HG03378 (cell line): ENCODE data around the gene ASPDH.

Experiments
- ATAC-seq: cut with Tn5 transposase; IDR thresholded peaks from one replicate; pipeline ENCODE4 v1.9.1; 2021; ENCODE audit warnings: mild to moderate bottlenecking, moderate library complexity; ENCODE audit not compliant: unreplicated experiment

The ASPDH gene

DNA sequence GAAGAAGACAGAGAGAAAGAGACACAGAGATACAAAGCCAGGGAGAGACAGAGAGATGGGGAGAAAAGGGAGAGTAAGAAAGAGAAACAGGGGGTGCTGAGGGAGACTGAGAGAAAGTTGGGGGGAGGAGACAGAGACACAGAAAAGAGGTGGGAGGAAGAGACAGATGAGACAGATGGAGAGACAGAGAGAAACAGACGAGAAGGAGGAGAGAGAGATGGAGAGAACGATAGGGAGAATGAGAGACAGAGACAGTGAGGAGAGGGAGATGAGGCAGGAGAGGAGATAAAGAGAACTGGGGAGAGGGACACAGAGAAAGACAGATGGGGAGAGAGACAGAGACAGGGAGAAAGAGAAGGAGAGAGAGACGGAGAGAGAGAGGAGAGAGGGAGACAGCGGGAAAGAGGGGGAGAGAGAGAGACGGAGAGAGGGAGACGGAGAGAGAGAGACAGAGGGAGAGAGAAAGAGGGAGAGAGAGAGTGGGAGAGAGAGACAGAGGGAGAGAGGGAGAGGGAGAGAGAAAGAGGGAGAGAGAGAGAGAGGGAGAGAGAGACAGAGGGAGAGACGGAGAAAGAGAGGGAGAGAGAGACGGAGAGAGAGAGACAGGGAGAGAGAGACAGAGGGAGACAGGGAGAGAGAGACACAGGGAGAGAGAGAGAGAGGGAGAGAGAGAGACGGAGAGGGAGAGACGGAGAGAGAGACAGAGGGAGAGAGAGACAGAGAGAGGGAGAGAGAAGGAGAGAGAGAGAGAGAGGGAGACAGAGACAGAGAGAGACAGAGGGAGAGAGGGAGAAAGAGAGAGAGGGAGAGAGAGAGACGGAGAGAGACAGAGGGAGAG, 15.3 kb downstream of the ASPDH start:
- no peak for ATAC-seq

DNA sequence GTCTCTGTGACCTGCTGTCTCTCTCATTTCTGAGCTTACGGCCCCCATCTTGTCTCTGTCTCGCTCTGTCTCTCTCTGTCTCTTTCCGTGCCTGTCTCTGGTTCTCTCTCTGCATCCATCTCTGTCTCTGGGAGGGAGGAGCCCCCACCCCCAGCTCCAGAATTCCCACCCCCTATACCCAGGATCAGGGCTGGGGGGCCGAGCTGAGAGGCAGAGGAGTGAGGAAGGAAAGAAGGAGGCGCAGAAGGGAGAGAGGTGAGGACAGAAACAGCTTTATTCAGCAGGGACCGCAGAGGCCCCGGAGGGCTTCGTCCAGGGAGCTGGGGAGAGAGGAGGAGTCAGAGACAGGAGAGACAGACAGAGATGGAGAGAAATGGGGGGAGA, 16.7 kb downstream of the ASPDH start:
- no peak for ATAC-seq

DNA sequence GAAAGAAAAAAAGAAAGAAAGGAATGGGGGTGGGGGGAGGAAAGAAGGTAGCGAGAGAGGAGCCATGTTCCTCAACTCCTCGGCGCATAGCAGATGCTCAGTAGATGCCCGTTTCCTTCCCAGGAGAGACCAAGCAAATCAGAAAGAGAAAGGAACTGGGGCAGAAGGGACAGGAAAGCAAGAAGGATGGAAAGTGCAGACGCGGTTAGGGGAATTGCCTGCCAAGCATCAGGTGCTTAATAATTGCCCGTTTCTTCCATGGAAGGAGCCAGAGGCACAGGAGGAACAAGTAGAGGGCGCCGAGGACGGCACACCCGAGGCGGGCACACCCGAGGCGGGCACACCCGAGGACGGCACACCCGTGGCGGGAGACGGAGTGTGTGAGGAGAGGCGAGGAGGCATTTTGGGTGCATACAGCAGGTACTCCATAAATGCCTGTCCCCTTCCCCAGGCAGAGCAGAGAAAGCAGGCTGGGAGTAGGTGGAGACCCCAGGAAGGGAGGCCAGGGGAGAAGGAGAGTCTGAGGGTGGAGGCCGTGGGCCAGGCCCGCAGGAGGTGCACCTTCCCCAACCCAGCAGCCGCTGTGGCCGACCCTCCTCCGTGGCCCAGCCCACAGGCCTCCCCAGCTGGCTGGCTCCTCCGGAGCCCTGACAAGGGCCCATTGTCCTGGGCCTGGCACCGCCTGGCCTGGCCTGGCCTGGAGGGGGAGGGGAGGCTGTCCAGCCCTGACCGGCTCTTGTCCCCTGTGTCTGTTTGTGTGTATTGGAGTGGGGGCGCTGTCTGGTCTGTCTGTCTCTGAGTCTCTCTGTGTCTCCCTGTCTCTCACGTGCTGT, 17.3 kb downstream of the ASPDH start:
- ATAC-seq, result no peak

DNA sequence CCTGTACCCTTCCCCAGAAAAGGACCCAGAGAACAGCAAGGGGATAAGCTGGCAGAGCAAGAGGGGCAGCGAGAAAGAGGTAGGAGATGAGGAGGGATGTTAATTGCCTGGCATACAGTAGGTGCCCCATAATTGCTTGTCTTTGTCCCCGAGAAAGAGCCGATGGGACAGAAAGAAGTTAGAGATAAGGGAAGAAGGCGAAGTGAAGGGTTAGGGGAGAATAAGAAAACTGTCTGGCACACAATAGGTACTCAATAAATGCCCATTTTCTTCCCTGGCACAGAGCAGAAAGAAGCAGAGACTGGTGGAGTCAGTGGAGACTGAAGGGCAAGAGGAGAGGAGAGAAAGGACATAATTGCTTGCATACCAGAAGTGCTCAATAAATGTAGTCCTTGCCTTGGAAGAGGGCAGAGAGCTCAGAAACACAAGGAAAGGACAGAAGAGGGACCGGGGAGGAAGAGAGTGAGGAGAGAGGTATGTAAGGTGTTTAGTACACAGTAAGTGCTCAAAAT, 18.6 kb downstream of the ASPDH start:
- ATAC-seq, result no peak

DNA sequence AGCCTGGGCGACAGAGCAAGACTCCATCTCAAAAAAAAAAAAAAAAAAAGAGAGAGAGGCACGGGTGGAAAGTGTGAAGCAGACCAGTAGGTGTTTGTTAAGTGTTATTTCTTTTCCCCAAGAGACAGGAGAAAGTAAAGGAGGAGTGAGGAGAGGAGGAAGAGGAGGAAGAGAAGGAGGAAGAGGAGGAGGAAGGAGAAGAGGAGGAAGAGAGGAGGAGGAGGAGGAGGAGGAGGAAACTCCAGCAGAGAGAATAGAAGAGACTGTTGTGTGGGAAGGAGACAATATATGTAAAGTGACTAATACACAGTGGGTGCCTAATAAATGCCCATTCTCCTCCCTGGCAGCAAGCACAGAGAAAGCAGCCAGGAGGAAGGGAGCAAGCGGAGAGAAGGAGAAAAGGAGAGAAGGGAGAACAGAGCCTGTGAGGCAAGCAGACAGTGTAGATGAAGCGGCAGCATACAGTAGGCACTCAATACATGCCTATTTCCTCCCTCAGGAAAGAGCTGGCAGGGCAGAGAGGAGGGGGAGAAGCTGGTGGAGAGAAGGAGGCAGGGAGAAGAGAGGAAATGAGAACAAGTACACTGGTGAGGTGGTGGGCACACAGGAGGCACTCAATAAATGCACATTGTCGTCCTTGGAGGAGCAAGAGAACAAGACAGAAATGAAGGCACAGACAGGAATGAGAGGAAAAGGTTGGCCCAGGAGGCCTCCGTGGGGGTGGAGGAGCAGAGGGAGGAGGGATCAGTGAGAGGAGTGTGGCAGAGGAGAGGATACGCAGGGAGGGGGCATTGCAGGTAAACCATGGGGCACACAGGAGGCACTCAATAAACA, 19.3 kb downstream of the ASPDH start:
- ATAC-seq, result no peak

DNA sequence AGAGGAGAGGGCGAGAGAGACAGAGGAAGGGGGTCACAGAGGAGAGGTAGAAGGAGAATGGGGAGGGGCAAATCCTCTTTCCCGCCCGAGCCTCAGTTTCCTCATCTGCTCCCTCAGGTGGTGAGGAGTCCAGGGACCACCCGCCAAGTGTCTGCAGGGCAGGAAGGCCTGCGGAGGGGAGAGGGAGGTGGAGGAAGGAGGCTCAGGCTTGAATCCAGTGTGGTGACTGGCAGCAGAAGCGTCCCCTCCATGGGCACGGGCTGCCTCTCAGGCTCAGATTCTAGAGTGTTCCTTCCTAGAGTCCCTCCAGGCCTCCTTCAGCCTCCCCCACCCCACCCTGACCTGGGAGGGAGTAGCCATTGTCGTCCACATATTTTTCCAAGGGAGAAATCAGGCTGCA, 20.5 kb downstream of the ASPDH start:
- ATAC-seq, result no peak

DNA sequence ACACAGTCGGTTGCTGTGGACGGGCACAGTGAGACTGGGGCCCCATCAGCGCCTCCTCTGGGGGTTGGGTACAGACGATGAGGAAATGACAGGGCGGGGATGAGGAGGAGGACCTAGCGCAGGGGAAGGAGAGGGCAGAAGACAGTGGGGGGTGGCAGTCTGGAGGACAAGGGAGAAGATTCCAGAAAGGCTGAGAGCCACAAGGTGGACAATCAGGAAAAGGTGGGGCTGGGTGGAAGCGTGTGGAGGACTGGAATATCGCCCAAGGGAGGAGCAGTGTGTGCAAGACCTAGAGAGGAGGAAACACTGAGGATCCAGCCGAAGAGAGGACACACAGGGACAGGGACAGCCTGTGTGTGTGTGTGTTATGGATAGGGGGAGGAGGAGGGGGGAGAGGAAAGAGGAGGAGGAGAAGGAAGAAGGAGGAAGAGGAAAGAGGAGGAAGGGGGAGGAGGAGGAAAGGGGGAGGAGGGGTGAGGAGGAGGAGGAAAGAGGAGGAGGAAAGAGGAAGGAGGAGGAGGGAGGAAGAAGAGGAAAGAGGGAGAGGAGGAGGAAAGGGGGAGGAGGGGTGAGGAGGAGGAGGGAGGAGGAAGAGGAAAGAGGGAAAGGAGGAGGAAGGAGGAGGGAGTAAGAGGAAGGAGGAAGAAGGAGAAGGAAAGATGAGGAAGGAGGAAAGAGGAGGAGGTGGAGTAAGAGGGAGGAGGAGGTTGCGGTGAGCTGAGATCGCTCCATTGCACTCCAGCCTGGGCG, 21.2 kb downstream of the ASPDH start:
- ATAC-seq, result no peak

DNA sequence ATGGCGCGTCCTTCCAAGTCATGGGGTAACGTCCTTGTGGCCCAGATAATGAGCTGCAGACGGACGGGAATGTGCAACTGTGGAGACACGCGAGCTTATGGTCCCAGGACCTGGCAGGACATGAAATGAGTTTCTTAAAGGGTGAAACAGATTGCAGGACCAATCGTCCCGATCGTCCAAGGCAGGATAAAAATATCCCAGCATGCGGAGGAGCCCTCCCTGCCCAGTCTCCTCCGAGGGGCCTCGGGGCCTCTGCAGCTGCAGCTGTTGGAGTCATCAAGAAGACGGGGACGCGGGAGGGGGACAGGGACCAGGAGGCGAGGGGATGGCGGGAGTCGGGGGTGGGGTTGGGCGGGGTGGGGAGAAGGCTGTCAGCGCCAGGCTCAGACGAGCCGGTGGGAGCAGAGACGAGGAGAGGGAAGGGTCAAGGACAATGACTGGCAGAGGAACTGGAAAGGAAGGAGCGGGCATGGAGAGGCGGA, 22.7 kb downstream of the ASPDH start:
- ATAC-seq, result no peak

DNA sequence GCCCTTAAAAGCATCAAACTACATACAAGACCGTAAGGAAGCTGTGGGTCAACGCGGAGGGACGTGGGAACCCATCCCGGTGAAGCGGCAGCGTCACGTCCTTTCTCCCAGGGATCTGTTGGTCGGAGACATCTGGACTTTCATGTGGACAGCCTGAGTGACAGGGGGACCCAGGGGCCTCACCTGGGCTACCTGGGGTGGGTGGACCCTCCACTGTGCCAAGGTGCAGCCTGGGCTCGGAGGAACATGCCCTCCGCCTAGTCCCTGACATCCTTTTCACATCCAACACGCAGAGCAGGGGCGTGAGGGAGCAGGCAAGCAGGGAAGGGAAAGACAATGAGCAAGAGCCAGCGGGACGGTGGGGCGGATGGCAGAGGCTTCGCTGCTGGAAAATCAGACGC, 23.3 kb downstream of the ASPDH start:
- no peak for ATAC-seq

DNA sequence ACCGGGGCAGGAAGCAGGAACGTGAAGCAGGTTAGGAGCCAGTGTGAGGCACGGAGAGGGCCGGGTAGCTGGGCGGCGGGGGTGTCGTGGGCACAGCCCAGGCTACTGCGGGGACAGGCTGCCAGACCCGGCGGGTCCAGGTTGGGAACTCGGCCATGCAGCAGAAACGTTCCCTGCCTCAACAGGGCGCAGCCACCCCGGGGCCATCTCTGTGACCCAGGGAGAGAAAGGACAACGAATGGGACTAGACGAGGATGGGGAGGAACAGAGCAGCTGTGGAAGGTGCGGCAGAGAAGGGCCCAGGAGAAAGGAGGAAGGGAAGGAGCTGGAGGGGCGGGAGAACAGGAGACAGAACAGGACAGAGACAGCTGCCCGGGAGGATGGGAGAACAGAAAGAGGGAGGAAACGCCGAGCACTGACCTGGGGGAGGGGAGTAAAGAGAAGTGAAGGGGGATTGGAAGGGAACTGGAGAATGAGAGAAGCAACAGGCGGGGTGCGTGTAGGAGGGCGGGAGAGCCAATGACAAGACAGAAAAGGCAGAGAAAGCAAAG, 24.2 kb downstream of the ASPDH start:
- no peak for ATAC-seq

DNA sequence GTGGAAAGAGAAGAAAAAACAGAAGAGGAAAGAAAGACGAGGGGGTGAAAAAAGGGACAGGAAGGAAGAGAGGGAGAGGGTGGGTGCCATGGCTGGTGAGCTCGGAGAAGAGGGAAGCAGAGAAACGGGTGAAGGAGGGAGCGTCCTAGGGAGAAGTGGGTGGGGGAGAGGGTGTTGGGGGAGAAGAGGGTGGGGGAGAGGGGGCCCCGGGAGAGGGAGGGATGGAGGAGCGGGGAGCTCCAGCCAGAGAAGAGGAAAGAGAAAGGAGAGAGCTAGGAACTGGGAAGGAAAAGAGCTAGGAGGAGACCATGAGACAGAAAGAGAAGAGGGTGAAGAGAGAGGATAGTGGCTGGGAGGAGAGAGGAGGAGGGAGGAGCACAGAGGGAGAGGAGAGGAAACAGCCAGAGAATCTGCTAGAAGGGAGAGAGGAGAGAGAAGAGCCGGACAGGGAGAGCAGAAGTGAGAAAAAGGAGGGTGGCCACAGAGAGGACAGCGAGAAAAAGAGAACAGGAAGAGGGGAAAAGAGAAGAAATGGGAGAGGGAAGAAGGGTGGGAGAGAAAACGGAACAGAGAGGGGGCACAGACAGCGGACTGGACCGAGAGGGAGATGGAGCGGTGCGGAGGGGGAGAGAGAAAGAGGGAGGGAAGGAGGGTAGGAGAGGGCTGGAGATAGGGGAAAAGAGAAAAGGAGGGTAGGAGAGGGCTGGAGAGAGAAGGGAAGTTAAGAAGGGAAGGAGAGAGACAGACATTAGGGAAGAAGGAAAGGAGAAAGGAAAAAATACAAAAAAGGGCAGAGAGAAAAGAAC, 25.1 kb downstream of the ASPDH start:
- no peak for ATAC-seq

DNA sequence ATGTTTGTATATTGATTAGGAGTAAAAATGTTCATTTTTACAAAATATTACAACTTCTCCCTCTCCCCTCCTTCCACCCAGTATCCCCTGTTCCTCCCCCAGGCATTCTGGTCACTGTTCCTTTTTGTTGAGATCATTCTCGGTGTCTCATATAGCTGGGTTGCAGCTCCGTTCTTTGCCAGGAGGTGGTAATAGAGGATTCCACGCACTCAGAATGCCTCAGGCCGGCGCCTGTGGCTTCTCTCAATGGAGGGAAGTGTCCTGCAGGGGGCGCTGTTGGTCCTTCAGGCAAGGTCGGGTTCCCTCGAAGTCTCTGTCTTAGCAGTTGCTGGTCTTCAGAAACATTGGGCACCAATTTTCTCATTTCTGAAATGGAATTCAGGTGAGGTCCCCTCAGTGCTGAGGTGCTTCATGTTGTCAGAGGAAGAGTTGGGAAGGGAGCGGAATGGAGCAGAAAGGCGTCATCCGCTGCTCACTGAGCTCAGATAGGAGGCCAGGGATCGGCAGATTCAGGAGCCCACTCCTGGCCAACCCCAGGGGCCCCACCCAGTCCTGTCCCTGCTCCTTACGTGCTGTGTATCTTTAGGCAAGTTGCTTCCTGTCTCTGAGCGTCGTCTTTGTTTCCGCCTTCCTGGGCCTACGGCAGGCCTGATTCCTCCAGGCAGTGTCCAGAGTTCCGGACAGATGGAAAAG, 26.7 kb downstream of the ASPDH start:
- no peak for ATAC-seq

DNA sequence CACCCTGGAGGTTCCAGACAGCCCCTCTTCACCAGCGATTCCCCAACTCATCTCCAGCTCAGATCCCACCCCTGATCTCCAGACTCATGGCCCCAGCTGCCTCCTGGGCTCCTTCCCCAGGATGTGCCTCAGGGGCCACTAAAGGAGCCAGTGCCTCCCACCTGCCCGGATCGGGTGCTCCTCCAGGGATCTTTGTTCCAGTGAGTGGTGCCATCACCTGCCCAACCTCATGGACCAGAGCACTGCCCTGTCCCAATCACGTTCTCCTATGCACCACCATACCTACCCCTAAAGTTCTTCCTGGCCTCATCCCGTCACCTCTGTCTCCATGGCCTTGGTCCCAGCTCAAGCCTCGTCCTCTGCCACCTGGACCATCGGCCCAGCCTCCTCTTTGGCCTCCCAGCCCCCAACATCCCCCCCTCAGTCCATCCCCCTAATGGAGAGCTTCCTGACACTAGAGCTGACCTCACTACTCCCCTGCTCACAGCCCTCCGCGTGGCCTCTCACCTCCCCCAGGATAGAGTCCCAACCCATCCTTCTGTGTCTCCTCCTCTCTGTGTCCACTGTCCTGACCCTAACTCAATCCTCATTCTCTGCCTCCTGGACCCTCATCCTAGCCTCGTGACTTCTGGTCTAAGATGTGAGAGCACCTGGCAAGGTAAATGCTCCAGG, 28.3 kb downstream of the ASPDH start:
- ATAC-seq, result no peak

DNA sequence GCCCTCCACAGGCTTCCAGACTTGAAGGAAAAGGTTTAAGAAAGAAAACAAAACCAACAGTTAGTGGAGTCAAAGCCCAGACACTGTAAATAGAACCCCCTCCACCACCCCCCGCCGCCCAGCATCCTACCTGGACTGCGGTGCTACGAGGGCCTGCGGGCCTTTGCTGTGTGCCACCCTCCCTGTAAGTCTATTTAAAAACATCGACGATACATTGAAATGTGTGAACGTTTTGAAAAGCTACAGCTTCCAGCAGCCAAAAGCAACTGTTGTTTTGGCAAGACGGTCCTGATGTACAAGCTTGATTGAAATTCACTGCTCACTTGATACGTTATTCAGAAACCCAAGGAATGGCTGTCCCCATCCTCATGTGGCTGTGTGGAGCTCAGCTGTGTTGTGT, 30.8 kb downstream of the ASPDH start:
- ATAC-seq, result no peak

DNA sequence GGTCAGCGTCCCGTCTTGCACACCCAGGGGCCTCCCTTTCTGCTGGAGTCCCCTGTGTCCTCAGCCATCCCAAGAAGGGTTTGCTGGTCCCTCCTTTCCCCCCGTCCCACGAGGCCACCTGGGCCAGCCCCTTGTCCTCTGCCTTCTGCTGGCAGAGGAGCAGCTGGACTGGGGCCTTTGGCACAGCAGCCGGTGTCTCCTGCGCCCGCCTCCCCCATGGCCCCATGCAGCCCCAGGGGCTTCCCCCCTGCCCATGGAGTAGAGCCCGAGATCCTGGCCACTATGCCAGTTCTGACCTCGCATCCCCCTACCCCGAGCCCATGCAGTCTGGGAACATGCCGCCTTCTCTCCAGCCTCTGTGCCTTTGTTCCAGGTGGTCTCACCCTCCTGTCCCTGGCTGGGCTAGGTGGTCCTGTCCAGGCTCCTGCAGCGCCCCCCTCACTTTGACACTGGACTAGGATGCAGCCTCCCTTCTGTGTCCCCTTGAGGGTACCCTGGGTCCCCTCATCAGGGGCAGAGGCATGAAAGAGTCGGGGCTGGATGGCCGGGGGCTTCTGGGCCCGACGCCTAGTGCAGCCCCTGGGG, 31.4 kb downstream of the ASPDH start:
- ATAC-seq, result no peak

DNA sequence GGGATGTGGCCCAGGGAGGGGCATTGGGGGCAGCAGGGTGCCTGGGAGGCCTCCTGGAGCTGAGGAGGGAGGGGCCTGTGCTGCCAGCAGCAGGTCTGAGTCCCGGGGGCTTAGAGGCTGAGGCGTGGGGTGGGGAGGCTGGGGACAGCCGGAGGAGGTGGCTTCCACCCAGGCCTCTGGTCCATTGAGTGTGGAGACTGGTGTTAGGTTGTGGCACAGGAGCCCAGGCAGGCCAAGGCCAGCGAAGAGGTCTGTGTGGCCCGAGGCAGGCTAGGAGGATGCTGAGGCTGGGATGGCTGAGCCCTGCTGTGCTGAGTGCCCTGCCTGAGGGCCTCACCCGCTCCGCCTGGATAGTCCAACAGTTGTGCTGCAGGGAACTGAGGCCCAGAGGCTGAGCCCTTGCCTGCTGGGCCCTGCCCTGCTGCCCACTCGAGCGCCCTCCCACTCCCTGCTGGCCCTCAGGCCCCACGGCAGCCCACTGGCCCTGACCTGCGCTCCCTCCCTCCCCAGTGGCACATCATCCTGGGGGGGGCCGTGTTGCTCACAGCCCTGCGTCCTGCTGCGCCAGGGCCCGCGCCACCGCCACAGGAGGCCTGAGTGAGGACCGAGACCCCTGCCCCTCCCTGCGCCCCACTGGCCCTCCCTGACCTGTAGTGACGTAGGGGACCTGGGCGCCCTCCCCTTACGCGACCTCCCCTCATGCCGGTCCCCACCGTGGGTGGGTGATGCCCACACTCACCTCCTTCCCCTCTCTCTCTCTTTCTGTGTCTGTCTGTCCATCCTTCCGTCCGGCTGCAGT, 32.2 kb downstream of the ASPDH start:
- no peak for ATAC-seq
